Stimulated activated CD4-positive, alpha-beta T cell treated with anti-CD3 and anti-CD28 coated beads, Interleukin-1b, Interleukin-23, amount 100 ng/mL, for 4 hours (primary cell): Measurements from ENCODE around the gene MDH2.
"Not testable (repeated sequence)": the region's sequence is repeated elsewhere in the genome, so short reads cannot be mapped to it uniquely, and the experiment has no call there.

Experiments used
- DNase-seq, 2 donors: peaks; one replicate each; pipeline ENCODE4 v3.0.0-alpha.2; 2020; ENCODE audit warnings: low read depth in 2 of 2

Gene MDH2

DNA sequence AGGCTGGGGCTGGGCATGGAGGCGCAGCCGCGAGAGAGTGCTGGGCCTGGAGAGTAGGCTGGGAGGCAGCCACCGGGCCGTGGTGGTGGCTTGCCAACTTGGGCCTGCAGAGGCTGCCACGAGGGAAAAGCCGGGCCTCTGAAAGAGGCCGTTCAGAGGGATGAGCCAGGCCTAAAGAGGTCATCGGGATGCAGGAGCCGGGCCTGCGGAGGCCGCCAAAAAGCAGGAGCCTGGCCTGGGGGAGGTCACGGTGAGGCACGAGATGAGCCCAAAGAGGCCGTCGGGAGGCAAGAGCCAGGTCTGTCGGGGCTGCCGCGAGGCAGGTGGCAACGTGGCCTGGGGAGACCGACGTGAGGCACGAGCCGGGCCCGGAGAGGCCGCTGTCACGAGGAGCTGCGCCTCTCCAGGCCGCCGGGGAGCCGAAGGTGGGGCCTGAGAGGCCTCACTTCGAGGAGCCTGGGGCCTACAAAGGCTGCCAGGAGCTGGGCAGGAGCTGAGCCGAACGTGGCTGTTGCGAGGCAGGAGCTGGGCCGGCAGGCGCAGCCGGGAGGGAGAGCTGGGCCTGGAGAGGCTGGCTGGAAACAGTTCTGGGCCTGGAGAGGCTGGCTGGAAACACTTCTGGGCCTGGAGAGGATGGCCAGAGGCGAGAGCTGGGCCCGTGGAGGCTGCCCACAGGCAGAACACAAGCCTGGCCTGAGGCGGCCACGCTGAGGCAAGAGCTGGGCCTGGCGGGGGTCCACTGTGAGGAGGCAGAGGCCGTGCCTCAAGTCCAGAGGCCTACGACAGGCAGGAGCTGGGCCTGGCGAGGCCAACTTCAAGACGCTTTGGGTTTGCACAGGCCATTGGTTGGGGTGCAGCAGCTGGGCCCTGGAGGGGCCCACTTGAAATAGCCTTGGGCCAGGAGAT, 24.6 kb downstream of the MDH2 start:
- DNase-seq: no peak

- no peak for DNase-seq
Measured at GRCh38 chr7:76073335-76073990, 25.6 kb downstream of the MDH2 start.

DNA sequence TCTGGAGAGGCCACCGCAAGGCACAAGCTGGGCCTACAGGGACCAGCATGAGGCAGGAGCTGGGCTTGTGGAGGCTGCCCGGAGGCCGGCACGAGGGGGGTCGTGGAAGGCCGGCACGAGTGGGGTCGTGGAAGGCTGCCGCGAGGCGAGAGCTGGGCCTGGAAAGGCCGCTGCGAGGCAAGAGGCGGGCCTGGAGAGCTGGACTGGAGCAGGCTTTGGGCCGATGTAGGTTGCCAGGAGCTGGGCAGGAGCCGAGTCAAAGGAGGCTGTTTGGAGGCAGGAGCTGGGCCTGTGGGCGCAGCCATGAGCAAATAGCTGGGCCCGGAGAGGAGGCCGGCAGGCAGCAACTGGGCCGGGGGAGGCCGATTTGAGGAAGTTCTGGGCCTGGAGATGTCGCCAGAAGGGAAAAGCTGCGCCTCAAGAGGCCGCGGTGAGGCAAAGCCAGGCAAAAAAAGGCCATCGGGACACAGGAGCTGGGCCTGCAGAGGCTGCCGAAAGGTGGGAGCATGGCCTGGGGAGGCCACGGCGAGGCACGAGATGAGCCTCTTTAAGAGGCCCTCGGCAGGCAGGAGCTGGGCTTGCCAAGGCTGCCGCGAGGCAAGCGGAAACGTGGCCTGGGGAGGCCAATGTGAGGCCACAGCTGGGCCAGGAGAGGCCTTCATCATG, 26.5 kb downstream of the MDH2 start:
- DNase-seq: no peak

- no peak for DNase-seq
Measured at GRCh38 chr7:76074972-76075370, 27.1 kb downstream of the MDH2 start.

- DNase-seq: no peak
Measured at GRCh38 chr7:76076995-76077394, 29.1 kb downstream of the MDH2 start.

DNA sequence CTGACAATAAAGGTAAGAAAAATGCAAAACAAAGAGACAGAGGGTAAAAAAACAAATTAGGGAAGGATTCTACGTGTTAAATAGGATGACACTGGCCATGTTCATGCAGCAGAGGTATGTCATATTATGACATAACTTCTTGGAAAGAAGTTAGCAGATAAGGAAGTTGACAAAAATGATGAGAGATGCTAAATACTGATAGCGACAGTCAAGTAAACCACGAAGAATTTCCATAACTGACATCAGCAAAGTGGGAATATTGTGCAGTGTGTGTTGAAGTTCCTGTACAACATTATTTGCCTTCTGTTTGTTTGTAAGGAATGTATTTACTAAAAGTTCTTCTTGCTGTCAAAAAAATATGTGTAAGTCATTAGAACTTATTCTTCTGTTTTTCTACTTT, 29.5 kb downstream of the MDH2 start:
- no peak for DNase-seq

DNA sequence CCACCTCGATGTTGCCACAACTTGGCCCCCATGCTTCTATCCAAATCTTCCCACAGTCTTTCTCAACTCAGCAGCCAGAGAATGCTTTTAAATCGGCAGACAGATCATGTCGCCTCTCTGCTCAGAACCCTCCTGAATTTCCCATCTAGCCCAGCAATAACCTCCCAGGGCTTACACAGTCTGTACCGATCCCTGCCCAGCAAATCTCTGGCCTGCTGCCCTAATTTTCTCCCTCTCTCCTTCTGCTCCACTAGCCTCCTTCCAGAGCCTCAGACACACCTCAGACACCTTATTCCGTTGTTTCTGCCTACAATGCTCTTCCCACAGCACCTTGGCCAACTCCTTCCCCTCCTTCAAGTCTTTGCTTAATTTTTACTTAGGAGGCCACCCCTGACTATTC, 32.3 kb downstream of the MDH2 start:
- no peak for DNase-seq

DNA sequence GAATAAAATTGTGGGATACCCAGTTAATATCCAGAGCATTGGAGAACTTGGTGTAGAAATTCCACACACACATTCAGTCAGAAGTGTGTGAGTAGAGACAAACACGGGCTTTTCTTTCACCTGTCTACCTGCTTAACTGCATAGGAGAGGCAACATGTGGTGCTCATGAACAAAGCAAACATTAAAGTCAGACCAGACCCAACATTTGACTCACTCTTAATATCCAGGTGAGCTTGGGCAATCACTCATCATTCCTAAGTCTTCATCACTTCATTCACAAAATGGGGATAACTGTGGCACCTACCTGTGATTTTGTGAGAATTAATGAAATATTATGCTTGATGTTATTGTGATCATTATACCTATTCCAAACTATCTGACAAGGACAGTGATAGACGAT, 36.2 kb downstream of the MDH2 start:
- DNase-seq: not testable (repeated sequence)

DNA sequence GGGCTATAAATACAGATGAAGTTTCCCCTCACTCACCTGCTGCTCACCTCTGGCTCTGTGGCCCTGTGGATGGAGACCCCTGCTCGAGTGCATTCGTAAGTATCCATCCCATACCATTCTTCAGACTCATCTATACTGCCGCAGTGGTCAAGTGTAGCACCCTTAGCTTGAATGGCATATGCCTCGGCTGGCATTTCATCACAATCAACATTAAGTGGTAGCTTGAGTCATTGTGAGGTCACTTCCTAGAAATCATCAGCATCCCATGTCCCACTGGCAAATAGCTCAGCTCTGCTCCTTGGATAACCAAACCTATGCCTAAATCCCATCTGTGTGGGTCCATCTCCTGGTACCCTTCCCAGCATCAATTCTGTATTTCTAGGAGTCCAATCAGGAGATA, 38.2 kb downstream of the MDH2 start:
- no peak for DNase-seq

GRCh38 chr7:76087362-76087791, 39.5 kb downstream of the MDH2 start:
- not testable (repeated sequence) for DNase-seq

DNA sequence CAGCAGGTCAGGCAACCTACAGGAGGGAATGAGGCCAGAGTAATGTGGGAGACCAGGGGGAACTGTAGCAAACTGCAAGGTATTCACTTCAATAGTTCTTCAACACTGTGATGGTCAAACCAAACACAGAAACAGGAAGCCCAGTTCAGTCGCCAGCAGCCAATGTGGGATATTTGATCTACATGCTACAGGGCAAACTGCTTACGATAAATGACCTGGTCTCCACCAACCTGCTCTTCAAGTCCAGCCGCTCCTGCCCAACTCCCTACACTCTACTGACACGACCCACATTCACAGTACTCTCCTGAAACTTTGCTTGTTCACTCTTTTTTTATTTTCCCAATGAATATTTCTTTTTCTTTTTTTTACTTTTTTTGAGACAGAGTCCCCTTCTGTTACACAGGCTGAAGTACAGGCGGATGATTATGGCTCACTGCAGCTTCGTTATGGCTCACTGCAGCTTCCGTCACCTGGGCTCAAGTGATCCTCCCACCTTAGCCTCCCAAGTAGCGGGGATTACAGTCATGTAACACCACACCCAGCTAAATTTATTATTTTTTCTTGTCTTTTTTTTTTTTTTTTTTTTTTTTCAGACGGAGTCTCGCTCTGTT, 42.1 kb downstream of the MDH2 start:
- DNase-seq: no peak

- no peak for DNase-seq
Measured at GRCh38 chr7:76091506-76091905, 43.6 kb downstream of the MDH2 start.

- not testable (repeated sequence) for DNase-seq
Measured at GRCh38 chr7:76093531-76093930, 45.6 kb downstream of the MDH2 start.

- not testable (repeated sequence) for DNase-seq
Measured at GRCh38 chr7:76094326-76094725, 46.4 kb downstream of the MDH2 start.

DNA sequence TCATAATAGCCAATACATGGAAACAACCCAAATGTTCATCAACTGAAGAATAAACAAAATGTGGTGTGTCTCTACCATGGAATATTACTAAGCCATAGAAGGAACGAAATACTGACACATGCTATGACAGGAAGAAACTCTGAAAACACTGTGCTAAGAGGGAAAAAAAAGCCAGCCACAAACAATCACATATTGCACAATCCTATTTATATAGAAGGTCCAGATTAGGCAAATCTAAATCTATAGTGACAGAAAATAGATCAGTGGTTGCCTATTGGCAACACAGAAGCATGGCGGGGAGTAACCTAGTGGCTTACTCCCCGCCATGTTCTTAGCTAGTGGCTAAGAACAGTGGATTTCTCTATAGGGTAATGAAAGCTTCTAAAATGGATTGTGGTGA, 48.0 kb downstream of the MDH2 start:
- DNase-seq: no peak

GRCh38 chr7:76101693-76102437, 54.0 kb downstream of the MDH2 start:
- not testable (repeated sequence) for DNase-seq

- DNase-seq: not testable (repeated sequence)
Measured at GRCh38 chr7:76103788-76104187, 55.9 kb downstream of the MDH2 start.

GRCh38 chr7:76106130-76106529, 58.2 kb downstream of the MDH2 start:
- DNase-seq: not testable (repeated sequence)

DNA sequence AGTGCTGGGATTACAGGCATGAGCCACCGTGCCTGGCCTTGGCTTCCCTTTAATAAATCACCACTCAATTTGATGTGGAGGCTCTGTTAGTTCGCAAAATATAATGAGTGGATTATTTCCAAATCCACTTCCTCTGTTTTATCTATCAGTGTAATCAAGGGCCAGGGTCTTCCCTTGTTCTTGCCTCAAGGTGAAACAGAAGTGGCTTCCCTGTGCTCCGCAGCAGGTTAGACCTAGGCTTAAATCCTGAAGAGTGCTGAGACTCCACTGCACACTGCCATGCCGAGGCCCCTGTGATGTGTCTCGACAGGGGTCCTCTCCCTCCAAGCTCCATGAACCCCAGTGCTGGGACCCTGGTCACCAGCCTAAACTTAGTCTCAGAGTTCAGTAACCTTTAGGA, 59.0 kb downstream of the MDH2 start:
- no peak for DNase-seq

- no peak for DNase-seq
Measured at GRCh38 chr7:76108540-76109233, 60.8 kb downstream of the MDH2 start.
